ENCODE measurements around the gene ENTREP1. TPM values are rescaled to one million over a fixed set of nuclear protein-coding genes. Genes with fewer than 3 reads are reported as not detected.

ENTREP1 gene
- total RNA-seq, 2 donors from 2014 or later, result 13.7 to 25.8 TPM

DNA sequence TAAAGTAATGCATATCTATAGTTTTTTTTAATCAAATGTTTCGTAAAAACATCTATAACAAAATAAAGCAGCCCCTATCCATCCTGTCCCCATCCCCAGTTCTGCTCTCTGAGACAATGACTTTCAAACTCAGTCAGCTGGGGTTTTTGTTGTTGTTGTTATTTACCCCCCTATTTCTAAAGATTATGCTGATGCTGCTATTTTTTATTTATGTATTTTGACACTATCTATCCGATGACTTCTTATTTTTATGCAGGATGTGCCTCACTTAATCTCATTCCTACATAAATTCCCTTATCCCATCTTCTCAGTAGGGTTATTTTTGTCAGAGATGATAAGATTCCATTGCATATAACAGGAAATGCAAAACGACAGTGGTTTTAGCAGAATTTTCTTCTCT is 45.3 kb upstream of the ENTREP1 start:
- Mint-ChIP-seq H3K27me3 (ENCODE audit: insufficient read depth) (no peaks in the 10 kb centered on the region), H3K36me3 (ENCODE audit: low read depth) (peaks cover 8% of the 10 kb centered on the region), H3K4me3 (no peak overlapping the region), H3K27ac (no peak overlapping the region), H3K4me1 (peaks cover 21% of the 10 kb centered on the region), H3K9me3 (peaks cover 34% of the 10 kb centered on the region)
- H3K4me3 ChIP-seq (ENCODE audit: low read length), result no peak overlapping the region
- no peak overlapping the region for H3K9ac ChIP-seq (ENCODE audit: extremely low read depth, low read length, poor library complexity, severe bottlenecking)
- H3K36me3 ChIP-seq (ENCODE audit: control insufficient read depth, insufficient read depth, low read length), result no peaks in the 10 kb centered on the region
- peaks cover 18% of the 10 kb centered on the region for H3K9me3 ChIP-seq (ENCODE audit: control insufficient read depth, low read length)
- H3K4me1 ChIP-seq (ENCODE audit: control insufficient read depth, insufficient read depth, low read length), result no peaks in the 10 kb centered on the region
- H3K27ac ChIP-seq (ENCODE audit: low read depth, low read length), result no peak overlapping the region
- TF ChIP-seq, protein P1, sequence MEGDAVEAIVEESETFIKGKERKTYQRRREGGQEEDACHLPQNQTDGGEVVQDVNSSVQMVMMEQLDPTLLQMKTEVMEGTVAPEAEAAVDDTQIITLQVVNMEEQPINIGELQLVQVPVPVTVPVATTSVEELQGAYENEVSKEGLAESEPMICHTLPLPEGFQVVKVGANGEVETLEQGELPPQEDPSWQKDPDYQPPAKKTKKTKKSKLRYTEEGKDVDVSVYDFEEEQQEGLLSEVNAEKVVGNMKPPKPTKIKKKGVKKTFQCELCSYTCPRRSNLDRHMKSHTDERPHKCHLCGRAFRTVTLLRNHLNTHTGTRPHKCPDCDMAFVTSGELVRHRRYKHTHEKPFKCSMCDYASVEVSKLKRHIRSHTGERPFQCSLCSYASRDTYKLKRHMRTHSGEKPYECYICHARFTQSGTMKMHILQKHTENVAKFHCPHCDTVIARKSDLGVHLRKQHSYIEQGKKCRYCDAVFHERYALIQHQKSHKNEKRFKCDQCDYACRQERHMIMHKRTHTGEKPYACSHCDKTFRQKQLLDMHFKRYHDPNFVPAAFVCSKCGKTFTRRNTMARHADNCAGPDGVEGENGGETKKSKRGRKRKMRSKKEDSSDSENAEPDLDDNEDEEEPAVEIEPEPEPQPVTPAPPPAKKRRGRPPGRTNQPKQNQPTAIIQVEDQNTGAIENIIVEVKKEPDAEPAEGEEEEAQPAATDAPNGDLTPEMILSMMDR (conservative IDR thresholded peaks at IDR 0.05), result no peak
- DNase-seq, result no peak
- H3K27me3 ChIP-seq (ENCODE audit: control insufficient read depth, insufficient read depth, low read length, poor library complexity, severe bottlenecking), result no peaks in the 10 kb centered on the region
- WGBS, 2 experiments (ENCODE audit: insufficient coverage in 1 of 2, insufficient read length in 1 of 2), result 81 to 89% methylated on average over 1 to 3 of the region's 3 CpGs

- Histone ChIP-seq H3K27ac (ENCODE audit: low read depth, low read length) (no peak overlapping the region), H3K9me3 (ENCODE audit: control insufficient read depth, low read length) (peaks cover 12% of the 10 kb centered on the region), H3K4me3 (ENCODE audit: low read length) (peak overlapping the region; percentile 19), H3K36me3 (ENCODE audit: control insufficient read depth, insufficient read depth, low read length) (no peaks in the 10 kb centered on the region), H3K27me3 (ENCODE audit: control insufficient read depth, insufficient read depth, low read length, poor library complexity, severe bottlenecking) (no peaks in the 10 kb centered on the region), H3K9ac (ENCODE audit: extremely low read depth, low read length, poor library complexity, severe bottlenecking) (no peak overlapping the region), H3K4me1 (ENCODE audit: control insufficient read depth, insufficient read depth, low read length) (no peaks in the 10 kb centered on the region)
- WGBS, 2 experiments (ENCODE audit: insufficient coverage in 1 of 2, insufficient read length in 1 of 2), result 17 to 30% methylated on average over 1 to 2 of the region's 2 CpGs
- no peaks in the 10 kb centered on the region for H3K27me3 Mint-ChIP-seq (ENCODE audit: insufficient read depth)
- H3K27ac Mint-ChIP-seq, result peak overlapping the region; percentile 6
- peaks cover 25% of the 10 kb centered on the region for H3K9me3 Mint-ChIP-seq
- TF ChIP-seq, protein P1 (conservative IDR thresholded peaks at IDR 0.05), result no peak
- no peak for DNase-seq
- H3K4me3 Mint-ChIP-seq, result no peak overlapping the region
- H3K36me3 Mint-ChIP-seq (ENCODE audit: low read depth), result peaks cover 11% of the 10 kb centered on the region
- H3K4me1 Mint-ChIP-seq, result peaks cover 24% of the 10 kb centered on the region
These were observed 42.0 kb upstream of the ENTREP1 start for GRCh38 chr9:69283003-69283402.

- WGBS, 2 experiments (ENCODE audit: insufficient coverage in 1 of 2, insufficient read length in 1 of 2), result 92 to 100% methylated on average over 1 to 3 of the region's 3 CpGs
- H3K9ac ChIP-seq (ENCODE audit: extremely low read depth, low read length, poor library complexity, severe bottlenecking), result no peak overlapping the region
- H3K27me3 Mint-ChIP-seq (ENCODE audit: insufficient read depth), result peaks cover 1% of the 10 kb centered on the region
These were observed 32.9 kb upstream of the ENTREP1 start for GRCh38 chr9:69292078-69292477.

More at GRCh38 chr9:69292078-69292477, 32.9 kb upstream of the ENTREP1 start:
- Mint-ChIP-seq H3K9me3 (peaks cover 16% of the 10 kb centered on the region), H3K27ac (no peak overlapping the region), H3K4me3 (no peak overlapping the region), H3K36me3 (ENCODE audit: low read depth) (no peaks in the 10 kb centered on the region), H3K4me1 (peaks cover 18% of the 10 kb centered on the region)
- TF ChIP-seq, protein P1 (conservative IDR thresholded peaks at IDR 0.05), result peak; percentile 20
- Histone ChIP-seq H3K9me3 (ENCODE audit: control insufficient read depth, low read length) (no peaks in the 10 kb centered on the region), H3K27me3 (ENCODE audit: control insufficient read depth, insufficient read depth, low read length, poor library complexity, severe bottlenecking) (no peaks in the 10 kb centered on the region), H3K4me3 (ENCODE audit: low read length) (no peak overlapping the region), H3K4me1 (ENCODE audit: control insufficient read depth, insufficient read depth, low read length) (peaks cover 2% of the 10 kb centered on the region), H3K27ac (ENCODE audit: low read depth, low read length) (no peak overlapping the region), H3K36me3 (ENCODE audit: control insufficient read depth, insufficient read depth, low read length) (no peaks in the 10 kb centered on the region)
- no peak for DNase-seq

All from endodermal cell (in vitro differentiated cells).